ENCODE measurements around the gene ELMO1. TPM values are rescaled to one million over a fixed set of nuclear protein-coding genes. Genes with fewer than 3 reads are reported as not detected.

Gene ELMO1
- total RNA-seq, 1 donor from 2014 or later, result 151 TPM

GRCh38 chr7:37027557-37028341 lies 420.9 kb downstream of the ELMO1 start:
- Mint-ChIP-seq H3K27me3 (ENCODE audit: unreplicated experiment) (peaks cover 4% of the 10 kb centered on the region), H3K4me1 (ENCODE audit: unreplicated experiment) (no peaks in the 10 kb centered on the region), H3K27ac (ENCODE audit: unreplicated experiment) (no peak overlapping the region), H3K36me3 (ENCODE audit: low read depth, unreplicated experiment) (peaks cover 21% of the 10 kb centered on the region), H3K4me3 (ENCODE audit: unreplicated experiment) (no peak overlapping the region), H3K9me3 (ENCODE audit: unreplicated experiment) (no peaks in the 10 kb centered on the region)
- TF ChIP-seq CTCF (IDR thresholded peaks at IDR 0.05; ENCODE audit: unreplicated experiment), result no peak
- DNase-seq (ENCODE audit: low spot score), result no peak

GRCh38 chr7:37027104-37027503 lies 421.6 kb downstream of the ELMO1 start:
- H3K4me1 Mint-ChIP-seq (ENCODE audit: unreplicated experiment), result no peaks in the 10 kb centered on the region
- no peaks in the 10 kb centered on the region for H3K9me3 Mint-ChIP-seq (ENCODE audit: unreplicated experiment)
- H3K27ac Mint-ChIP-seq (ENCODE audit: unreplicated experiment), result no peak overlapping the region
- peaks cover 4% of the 10 kb centered on the region for H3K27me3 Mint-ChIP-seq (ENCODE audit: unreplicated experiment)
- H3K4me3 Mint-ChIP-seq (ENCODE audit: unreplicated experiment), result no peak overlapping the region
- peaks cover 21% of the 10 kb centered on the region for H3K36me3 Mint-ChIP-seq (ENCODE audit: low read depth, unreplicated experiment)
- no peak for TF ChIP-seq CTCF (IDR thresholded peaks at IDR 0.05; ENCODE audit: unreplicated experiment)
- DNase-seq (ENCODE audit: low spot score), result no peak

GRCh38 chr7:37018954-37019353 lies 429.7 kb downstream of the ELMO1 start:
- Mint-ChIP-seq H3K36me3 (ENCODE audit: low read depth, unreplicated experiment) (peaks cover 12% of the 10 kb centered on the region), H3K4me1 (ENCODE audit: unreplicated experiment) (peaks cover 10% of the 10 kb centered on the region), H3K27ac (ENCODE audit: unreplicated experiment) (no peak overlapping the region), H3K9me3 (ENCODE audit: unreplicated experiment) (no peaks in the 10 kb centered on the region), H3K4me3 (ENCODE audit: unreplicated experiment) (no peak overlapping the region), H3K27me3 (ENCODE audit: unreplicated experiment) (peaks cover 5% of the 10 kb centered on the region)
- TF ChIP-seq CTCF (IDR thresholded peaks at IDR 0.05; ENCODE audit: unreplicated experiment), result no peak
- no peak for DNase-seq (ENCODE audit: low spot score)

DNA sequence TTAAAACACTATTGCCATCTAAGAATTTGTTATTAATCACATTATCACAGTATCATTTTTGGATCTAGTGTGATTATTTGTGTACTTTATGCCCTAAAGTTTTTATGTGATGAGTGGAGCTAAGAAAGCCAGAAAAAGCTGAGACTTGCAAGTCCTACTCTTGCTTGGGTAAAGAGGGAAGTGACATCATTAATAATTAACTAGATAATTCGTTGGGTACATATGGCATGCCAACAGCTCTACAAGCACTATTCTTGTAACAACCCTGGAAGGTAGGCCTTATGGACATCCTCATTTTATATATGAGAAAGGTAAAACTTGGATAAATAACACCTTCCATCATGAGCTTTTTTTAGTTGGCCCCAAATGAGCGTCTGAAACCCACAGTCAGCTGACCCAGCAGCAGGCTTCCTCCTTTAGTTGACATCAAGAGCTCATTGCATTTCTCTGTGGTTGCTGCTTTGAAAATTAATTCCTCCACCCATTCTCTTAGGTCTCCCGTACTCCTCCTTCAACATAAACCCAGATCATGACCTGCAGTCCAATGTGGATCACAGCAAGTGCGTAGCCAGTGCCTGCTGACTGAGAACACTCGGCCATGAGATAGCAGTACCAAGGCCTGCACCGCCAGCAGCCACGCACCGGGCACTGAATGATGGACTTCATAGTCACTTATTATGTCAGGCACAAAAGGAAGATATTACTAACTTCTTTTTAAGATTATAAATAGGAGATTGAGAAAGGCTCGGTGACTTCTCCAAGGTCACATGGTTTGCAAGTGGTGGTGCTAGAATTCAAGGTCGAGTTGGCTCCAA lies 432.4 kb downstream of the ELMO1 start:
- DNase-seq (ENCODE audit: low spot score), result no peak
- Mint-ChIP-seq H3K27me3 (ENCODE audit: unreplicated experiment) (peaks cover 5% of the 10 kb centered on the region), H3K4me1 (ENCODE audit: unreplicated experiment) (peaks cover 10% of the 10 kb centered on the region), H3K4me3 (ENCODE audit: unreplicated experiment) (no peak overlapping the region), H3K36me3 (ENCODE audit: low read depth, unreplicated experiment) (peaks cover 26% of the 10 kb centered on the region), H3K9me3 (ENCODE audit: unreplicated experiment) (no peaks in the 10 kb centered on the region), H3K27ac (ENCODE audit: unreplicated experiment) (no peak overlapping the region)
- TF ChIP-seq CTCF (IDR thresholded peaks at IDR 0.05; ENCODE audit: unreplicated experiment), result no peak

Measured in endothelial cell (in vitro differentiated cells).